Loucy (cell line): ENCODE data around the gene ACOT8.

Experiments
- EZH2phosphoT487 ChIP-seq: fragments of 200-600 bp; IDR thresholded peaks from 2 replicates; pipeline ENCODE4 v1.6.1; 2018; ENCODE audit warnings: antibody characterized with exemption, mild to moderate bottlenecking, moderate library complexity, borderline replicate concordance
- TF ChIP-seq, protein P1 (sequence below): fragments of 200-600 bp; sonication (generic); conservative IDR thresholded peaks from 2 replicates; pipeline ENCODE4 v1.5.1; 2014; ENCODE audit warnings: mild to moderate bottlenecking, antibody characterized with exemption, low read length

DNA sequence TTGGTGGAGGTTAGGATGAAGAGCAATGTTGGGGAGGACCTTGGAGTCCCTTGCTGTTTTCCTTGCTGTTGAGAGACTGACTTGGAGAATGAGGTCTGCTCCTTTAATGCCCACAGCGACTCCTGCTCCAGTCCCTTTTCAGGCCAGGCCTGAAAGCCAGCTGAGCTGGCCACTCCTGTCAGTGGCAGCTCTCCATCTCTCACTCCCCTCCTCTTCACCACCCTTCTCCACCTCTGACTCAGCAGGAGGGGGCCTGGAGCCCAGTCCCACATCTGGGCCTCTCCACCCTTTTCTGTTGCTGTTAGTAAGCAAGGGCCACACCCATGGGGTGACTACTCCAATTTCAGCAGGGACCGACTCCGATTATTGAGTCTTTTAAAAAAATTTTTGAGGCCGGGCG, 21.4 kb downstream of the ACOT8 start:
- TF ChIP-seq, protein P1, sequence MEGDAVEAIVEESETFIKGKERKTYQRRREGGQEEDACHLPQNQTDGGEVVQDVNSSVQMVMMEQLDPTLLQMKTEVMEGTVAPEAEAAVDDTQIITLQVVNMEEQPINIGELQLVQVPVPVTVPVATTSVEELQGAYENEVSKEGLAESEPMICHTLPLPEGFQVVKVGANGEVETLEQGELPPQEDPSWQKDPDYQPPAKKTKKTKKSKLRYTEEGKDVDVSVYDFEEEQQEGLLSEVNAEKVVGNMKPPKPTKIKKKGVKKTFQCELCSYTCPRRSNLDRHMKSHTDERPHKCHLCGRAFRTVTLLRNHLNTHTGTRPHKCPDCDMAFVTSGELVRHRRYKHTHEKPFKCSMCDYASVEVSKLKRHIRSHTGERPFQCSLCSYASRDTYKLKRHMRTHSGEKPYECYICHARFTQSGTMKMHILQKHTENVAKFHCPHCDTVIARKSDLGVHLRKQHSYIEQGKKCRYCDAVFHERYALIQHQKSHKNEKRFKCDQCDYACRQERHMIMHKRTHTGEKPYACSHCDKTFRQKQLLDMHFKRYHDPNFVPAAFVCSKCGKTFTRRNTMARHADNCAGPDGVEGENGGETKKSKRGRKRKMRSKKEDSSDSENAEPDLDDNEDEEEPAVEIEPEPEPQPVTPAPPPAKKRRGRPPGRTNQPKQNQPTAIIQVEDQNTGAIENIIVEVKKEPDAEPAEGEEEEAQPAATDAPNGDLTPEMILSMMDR = no peak
- TF ChIP-seq EZH2phosphoT487 = no peak
